Stimulated activated CD4-positive, alpha-beta T cell treated with anti-CD3 and anti-CD28 coated beads, Interleukin-2, amount 100 ng/mL, for 4 hours (primary cell): Measurements from ENCODE around the gene PLEKHG4.

Experiments
- DNase-seq: peaks from one replicate; pipeline ENCODE4 v3.0.0-alpha.2; 2020; ENCODE audit warnings: low read depth

PLEKHG4 gene, protein sequence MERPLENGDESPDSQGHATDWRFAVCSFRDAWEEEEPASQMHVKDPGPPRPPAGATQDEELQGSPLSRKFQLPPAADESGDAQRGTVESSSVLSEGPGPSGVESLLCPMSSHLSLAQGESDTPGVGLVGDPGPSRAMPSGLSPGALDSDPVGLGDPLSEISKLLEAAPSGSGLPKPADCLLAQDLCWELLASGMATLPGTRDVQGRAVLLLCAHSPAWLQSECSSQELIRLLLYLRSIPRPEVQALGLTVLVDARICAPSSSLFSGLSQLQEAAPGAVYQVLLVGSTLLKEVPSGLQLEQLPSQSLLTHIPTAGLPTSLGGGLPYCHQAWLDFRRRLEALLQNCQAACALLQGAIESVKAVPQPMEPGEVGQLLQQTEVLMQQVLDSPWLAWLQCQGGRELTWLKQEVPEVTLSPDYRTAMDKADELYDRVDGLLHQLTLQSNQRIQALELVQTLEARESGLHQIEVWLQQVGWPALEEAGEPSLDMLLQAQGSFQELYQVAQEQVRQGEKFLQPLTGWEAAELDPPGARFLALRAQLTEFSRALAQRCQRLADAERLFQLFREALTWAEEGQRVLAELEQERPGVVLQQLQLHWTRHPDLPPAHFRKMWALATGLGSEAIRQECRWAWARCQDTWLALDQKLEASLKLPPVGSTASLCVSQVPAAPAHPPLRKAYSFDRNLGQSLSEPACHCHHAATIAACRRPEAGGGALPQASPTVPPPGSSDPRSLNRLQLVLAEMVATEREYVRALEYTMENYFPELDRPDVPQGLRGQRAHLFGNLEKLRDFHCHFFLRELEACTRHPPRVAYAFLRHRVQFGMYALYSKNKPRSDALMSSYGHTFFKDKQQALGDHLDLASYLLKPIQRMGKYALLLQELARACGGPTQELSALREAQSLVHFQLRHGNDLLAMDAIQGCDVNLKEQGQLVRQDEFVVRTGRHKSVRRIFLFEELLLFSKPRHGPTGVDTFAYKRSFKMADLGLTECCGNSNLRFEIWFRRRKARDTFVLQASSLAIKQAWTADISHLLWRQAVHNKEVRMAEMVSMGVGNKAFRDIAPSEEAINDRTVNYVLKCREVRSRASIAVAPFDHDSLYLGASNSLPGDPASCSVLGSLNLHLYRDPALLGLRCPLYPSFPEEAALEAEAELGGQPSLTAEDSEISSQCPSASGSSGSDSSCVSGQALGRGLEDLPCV

DNA sequence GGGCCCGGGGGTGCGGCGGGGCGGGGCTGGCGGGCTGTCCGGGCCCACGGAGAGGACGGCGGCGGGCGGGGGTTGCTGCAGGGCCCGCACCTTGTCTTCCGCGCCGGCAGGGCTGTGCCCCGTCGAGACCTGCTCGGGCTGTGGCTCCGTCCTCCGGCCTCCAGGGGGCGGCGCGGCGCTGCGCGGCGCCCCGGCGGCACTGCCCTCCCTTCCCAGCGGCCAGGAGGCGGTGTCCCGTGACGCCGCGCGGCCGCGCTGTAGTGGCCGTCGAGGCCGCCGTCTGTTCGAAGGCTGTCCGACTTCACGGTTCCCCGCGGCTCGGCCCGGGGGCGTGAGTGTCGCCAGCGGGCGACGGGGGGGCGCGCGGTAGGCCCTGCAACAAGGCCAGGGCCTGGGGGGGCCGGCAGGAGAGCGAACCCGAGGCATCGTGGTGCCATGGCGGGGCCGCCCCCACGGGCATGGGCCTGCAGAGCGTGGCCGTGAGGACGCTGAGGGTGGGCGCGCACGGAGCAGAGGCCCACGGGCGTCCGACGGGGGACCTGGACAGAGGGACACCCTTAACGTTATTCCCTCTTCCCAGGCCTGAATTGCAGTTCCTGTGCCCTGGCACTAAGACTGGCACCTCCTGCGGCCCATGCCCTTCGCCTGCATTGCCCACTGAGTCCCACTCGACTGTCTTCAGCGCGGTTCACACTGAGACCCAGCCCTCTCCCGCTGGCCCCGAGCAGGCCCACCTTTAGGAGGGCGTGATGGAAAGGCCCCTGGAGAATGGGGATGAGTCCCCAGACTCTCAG is at the start of gene PLEKHG4:
PLEKHG4 (plus strand) TSS at position 237 of the 794 bp plus-strand sequence; CDS start at position 750, 513 bp downstream.
- peak; percentile 75 for DNase-seq

DNA sequence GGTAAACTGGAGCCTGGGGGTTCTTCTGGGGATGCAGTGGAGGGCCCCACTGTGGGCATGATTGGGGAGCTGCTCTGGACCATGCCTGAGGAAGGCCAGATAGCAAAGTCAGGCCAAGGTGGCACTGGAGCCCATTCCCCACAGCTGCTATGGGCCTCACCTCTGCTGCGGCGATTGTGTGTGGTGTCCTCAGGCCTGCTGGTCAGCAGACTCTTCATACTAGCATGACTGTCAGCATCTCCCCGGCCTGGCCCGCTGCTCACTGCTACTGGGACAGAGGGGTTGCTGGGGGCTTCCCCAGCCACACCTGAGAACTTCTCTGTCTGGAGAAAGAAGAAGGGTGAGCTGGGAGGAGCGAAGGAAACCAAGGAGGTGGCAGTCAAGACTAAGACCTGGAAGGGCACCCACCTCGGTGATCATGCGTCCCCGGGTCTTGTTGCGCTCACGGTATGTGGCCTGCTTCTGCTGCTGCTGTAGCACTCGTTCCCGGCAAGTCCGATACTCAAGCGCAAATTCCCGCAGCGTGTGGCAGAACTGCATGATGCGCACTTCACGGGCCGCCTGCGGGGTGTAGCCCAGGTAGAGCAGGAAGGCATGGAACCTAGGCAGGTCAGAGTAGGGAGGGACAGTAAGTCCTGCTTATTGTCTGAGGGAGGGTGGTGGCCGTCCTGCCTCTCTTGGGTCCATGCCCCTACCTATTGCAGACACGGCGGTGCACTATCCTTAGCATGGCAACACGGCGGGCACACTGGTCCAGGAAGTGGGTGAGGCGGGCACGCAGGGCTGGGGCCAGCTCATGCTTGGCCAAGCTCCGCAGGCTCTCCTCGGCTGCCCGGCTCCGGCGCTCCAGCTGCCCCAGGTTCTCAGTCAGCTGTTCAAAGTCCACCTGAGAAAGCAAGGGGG is 49.2 kb upstream of the PLEKHG4 start:
- no peak for DNase-seq

DNA sequence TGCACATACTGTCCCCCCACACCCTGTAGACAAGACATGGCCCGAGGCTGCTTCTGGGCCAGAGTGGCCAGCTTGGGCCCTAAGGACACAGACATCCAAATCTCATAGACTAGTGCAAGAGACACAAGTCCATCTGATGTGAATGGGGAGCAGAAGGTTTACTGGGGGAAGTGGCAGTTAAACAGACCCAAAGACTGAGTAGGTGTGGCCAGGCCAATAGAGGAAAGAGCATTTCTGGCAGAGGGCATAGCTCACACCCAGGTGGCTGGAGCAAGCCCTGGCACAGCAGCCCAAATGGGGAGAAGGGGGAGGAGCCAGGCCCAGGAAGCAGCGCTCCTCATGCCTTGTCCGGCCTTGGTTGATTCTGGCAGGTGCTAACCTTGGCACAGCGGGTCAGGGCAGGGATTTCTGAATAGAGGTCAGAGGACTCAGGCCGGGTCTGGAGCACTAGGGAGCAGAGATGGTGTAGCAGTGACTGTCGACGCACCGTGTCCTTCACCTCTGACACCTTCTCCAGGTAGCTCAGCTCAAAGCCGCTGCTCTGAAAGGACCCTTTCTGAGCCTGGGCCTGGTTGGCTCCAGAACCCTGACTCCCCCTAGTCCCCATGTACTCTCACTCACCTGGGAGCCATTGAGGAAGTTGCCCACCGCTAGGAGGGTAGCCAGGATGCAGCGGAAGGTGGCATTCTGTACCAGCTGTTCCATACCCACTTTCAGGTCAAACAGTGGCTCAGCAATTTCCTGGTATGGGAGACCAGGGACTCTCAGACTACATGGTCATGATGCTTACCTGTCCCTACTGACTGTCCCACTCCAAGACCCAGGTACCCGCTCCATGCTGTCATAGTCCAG is 48.3 kb upstream of the PLEKHG4 start:
- no peak for DNase-seq

DNA sequence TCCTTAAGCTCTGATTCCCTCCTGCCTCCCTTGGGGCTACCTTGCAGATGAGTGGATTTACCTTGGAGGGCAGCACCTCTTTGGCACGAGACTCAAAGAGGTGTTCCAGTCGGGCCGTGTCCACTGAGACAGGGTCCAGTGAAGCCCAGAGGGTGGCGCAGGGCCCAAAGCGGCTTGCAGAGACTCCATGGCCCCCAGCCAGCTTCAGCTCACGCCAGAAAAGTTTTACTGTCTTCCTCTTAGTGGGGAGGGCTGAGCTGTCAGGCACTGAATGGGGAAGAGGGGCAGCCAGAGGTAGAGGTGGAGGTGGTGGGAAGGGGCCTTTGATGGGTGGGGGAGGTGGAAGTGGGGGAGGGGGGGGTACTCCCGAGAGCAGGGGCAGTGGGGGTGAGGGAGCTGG is 45.7 kb upstream of the PLEKHG4 start:
- DNase-seq: no peak

DNA sequence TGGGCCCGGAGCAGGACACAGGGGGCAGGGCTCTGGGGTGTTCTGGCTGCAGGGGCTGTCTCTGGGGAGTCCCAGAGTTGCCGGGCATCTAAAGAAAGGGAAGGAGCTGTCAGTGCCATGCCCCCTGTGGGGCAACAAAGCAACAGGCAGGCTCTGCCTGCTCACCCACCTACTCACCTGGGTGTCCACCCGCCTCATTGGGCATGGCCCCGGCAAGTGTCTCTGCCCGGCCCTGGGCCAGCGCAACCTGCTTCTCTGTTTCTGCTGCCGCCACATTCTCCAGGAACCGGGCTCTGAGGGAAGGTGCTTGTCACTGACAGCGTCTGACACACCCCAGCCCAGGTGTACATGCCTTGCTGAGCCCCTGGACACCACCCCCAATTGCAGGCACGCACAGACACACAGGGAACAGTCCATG is 45.1 kb upstream of the PLEKHG4 start:
- no peak for DNase-seq

DNA sequence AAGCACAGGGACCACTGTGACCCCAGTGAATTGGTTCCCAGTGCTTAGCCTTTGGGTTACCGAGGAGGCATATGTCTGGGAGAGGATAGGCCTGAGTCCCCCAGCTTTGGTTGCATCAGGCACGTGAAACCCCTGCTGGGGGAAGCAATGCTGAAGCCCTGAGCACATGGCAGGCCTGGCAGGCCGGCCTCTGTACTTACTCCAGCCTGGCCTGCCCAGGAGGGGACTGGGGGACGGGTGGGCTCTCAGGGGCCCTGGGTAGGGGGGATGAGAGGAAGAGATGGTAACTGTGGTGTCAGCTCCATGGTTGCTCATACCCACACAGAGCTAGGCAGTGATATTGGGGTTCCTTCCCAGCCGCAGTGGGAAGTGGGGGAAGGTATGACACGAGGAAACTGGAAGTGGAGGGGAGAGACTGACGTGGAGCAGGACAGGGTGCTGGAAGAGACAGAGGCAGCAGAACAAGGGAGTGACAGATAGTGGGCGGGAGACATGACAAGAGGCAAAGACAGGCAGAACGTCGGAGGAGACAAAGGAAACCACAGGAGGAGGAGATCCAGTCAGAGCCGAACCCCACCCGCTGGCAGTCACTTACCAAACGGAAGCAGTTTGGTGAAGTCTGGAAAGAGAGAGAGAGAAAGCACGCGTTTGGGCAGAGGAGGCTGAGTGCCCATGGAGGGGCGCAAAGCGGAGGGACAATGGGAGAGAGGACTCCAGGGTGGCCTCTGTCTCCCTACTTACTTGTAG is 43.3 kb upstream of the PLEKHG4 start:
- no peak for DNase-seq

DNA sequence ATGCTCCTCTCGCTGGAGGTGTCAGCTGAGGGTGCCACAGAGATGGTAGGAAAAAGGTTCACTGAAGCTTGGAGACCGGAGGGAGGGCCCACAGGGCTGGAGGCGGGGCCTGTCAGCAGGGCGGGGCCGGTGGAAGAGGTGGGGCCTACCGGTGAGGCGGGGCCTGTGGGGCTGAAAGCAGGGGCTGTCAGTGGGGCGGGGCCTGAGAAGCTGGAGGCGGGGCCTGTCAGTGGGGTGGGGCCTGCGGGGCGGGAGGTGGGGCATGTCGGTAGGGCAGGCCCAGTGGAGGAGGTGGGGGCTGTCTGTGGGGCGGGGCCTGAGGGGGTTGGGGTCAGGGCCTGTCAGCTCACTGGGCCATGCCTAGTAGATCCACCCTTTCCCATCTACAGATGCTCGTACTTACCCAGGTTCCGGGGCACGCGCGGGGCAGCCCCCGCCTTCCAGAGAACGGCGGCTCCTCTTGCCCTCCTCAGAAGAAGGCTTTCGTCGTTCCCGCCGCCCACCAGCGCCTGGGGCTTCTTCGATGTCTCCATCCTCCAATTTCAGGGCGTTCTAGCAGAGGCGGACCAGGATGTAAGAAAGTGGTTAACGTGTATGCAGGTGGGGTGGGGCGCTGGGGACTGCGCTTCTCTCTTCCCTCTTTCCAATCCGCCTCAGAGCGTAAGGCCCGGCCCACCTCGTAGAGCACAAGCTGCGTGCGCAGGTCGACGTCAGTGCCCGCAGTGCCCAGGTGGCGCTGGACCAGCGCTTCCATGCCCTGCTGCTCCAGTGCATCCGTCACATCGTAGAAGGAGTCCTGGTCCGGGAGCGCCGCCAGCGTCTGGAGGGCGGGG is 42.6 kb upstream of the PLEKHG4 start:
- peak; percentile 28 for DNase-seq

DNA sequence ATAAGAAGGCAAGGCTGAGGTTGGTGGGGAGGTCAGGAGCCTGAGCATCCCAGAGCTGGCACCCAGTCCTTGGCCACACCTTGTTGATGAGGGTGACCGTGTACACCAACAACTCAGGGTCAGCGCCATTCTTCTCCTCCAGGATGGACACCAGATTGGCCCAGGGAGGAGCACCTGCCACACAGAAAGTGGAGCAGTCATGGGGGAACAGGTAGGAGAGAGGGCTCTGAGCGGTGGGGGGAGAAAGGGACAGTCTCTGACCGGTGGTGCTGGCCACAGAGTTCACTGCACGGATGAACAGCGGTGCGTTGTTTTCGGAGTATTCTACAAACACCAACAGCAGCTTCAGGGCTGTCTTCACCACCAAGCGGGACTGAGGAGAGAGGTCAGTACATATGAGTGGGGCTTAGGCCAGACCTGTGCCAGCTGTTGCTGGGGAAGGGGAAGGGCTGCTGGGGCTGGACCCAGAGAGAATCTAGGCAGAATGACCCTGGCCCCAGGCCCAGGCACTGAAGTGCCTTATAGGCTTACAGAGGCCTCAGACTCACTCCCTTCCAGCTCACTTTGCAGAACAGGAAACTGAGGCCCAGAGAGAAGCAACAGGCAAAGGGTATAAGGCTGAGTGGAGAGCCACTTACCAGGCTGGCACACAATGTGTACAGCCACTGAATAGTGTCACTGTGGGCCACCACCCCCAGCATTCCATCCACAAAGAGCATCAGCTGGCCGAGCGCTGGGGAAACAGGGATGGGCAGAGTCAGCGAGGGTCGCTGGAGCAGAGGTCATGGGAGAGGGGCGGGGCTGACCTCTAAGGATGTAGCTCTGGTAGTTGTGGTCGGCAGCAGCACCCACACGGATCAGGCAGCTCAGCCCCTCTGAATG is 41.7 kb upstream of the PLEKHG4 start:
- no peak for DNase-seq

DNA sequence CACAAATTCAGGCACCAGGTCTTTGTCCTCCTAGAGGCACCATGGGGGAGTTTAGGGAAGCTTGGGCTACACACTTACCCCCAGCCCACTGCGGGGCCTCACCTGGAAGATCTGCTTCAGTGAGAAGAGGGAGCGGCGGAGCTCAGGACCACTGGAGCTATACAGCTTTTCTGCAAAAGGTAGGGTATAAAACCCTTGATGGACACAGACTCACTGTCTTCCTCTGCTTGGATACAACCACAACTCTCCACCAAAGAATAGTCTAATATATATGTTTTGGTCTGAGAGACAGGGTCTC is 41.1 kb upstream of the PLEKHG4 start:
- DNase-seq: no peak

DNA sequence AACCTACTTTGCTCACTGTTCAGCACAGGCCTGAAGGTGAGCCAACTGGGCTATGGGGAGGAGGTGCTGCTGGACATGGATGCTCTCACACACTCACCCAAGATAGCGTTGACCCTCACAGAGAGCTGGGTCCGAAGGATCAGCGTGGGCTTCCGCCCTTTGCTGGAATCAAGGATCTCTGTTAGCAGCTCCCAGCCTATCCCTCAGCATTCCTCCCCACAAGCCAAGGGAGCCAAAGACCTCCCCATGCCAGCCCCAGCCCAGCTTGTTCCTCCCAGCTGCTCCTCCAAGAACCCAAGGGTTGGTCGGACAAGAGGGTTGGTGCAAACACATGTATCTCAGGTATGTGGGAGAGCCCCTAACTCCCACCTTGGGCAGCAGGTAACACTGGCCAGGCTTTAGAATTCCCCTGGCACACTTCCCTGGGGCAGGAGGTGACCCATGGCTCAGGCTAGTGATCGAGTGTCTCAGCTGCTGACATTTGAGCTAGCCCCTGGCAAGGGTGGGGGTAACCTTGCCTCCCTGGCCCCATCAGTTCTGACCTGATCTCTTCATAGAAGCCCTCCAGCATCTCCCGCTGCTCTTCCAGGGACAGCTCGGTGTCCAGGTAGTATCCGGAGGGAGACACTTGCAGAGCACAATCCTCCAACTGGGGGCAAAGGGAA is 40.4 kb upstream of the PLEKHG4 start:
- DNase-seq: no peak

DNA sequence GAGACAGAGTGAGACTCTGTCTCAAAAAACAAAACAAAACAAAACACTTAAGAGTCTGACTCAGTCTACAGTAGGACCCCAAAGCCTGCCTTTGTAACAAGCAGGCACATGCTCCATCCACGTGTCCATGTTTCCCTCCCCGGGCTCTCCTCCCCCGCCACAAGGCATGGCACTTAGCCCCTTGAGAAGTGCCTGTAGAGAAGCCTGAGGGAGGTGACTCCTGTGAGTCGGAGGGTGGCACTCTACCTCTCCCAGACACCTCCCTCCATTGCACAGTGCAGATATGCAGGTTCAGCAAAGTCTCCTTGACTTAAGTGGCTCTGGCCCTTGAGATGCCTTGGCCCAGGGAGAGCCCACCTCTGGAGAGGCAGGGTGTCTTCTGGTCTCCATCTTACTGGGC is 38.8 kb upstream of the PLEKHG4 start:
- no peak for DNase-seq

DNA sequence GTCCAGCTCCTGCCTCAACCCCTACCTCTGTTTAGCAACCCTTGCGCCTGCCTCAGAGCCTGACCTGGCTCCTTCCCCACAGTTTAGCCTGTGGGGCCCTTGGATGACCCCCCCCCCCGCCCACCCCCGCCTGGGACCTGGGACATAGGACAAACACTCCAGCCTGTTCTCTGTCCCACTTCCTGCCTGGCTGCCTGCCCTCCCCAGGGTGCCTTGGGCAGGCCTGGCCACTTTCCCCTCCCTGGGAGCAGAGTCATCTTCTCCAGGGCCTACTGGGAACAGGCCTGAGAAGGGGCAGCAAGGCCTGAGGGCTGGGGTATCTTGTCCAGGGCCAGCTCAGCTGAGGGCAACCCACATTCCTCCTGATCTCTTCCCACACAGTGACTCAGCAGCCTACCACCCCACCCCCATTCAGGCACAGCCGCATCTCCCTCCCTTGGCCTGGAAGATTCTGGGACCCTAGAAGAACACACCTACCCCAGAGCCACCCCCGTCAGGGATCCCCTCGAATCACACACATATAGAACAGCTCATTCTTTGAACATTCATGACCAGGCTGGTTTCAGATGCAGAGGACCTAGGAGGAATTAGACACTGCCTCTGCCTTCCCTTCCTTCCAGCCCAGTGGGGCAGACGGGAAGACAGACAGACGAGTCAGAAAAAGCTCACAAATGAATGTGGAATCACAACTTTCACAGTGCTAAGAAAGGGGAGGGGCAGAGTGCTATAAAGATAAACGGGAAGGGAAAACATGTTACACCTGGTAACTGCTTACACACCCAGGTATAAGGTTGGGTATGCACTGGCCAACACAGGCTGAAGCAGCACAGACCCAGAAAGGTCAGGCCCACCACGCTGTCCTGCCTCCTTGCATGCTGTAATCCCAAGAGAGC is 38.1 kb upstream of the PLEKHG4 start:
- DNase-seq: no peak

DNA sequence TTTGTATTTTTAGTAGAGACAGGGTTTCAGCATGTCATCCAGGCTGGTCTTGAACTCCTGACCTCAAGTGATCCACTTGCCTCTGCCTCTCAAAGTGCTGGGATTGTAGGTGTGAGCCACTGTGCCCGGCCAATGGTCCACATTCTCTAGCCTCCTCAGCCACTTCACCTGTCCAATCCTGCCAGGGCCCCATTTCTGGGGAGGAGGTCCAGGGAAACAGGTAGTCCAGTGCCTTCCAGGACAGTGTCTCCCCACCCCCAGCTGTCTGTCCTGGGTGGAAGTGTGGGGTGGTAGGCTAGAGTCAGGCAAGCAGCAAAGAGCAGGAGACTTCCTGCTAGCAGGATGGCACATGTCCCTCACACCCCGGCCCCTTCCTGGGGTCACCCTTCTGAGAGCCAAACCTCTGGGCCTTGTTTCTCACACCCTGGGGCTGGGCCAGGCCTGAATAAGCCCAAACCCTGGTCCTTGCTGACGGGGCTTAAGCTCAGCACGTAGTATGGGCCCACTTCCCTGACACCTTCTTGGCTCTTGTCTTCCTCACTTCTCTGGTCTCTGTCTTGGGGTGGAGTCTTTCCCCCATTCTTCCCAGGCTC is 37.1 kb upstream of the PLEKHG4 start:
- DNase-seq: no peak

DNA sequence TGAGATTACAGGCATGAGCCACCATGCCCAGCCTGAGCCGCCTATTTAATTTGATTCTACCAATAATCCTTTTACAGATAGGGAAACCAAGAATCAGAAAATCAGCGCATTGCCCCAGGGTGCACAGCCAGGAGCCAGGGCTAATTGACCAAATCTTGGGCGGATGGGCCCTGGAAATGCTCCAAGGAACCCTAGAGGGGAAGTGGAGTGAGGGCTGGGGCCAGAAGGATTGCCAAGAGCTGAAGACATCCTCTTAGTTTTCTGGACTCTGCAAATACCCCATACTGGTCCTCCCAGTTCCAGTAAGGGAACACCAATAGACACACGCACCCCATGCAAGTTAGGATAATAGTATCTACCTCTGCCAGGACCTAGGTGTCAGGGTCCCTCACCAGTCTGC is 35.9 kb upstream of the PLEKHG4 start:
- no peak for DNase-seq
